Measurements from ENCODE around the gene KREMEN1. TPM values are rescaled to one million over a fixed set of nuclear protein-coding genes. Genes with fewer than 3 reads are reported as not detected.

KREMEN1 gene
- total and polyA plus RNA-seq, 2 of the 4 experiments (the other 2 are of a cell fraction), result 2.9 to 4.6 TPM

GRCh38 chr22:29212743-29213142, 139.9 kb downstream of the KREMEN1 start:
- TF ChIP-seq USF2 (IDR thresholded peaks at IDR 0.05; ENCODE audit: low read depth, low read length), result no peak
- no peak for TF ChIP-seq POLR2A (IDR thresholded peaks at IDR 0.05; ENCODE audit: low read depth, low read length)
- no peak for TF ChIP-seq RCOR1 (IDR thresholded peaks at IDR 0.05; ENCODE audit: insufficient replicate concordance, low read length)
- TF ChIP-seq MXI1 (IDR thresholded peaks at IDR 0.05; ENCODE audit: borderline replicate concordance, low read depth, low read length), result no peak
- TF ChIP-seq, protein P1, sequence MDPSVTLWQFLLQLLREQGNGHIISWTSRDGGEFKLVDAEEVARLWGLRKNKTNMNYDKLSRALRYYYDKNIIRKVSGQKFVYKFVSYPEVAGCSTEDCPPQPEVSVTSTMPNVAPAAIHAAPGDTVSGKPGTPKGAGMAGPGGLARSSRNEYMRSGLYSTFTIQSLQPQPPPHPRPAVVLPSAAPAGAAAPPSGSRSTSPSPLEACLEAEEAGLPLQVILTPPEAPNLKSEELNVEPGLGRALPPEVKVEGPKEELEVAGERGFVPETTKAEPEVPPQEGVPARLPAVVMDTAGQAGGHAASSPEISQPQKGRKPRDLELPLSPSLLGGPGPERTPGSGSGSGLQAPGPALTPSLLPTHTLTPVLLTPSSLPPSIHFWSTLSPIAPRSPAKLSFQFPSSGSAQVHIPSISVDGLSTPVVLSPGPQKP (IDR thresholded peaks at IDR 0.05; ENCODE audit: borderline replicate concordance, low read depth, low read length), result no peak
- no peak for TF ChIP-seq RFX5 (IDR thresholded peaks at IDR 0.05; ENCODE audit: low read depth, low read length)
- no peak for TF ChIP-seq RAD21 (IDR thresholded peaks at IDR 0.05; ENCODE audit: low read length)
- TF ChIP-seq MAFK (IDR thresholded peaks at IDR 0.05; ENCODE audit: low read depth, low read length), result no peak
- TF ChIP-seq MAZ (IDR thresholded peaks at IDR 0.05; ENCODE audit: borderline replicate concordance, low read depth, low read length), result no peak
- BruUV-seq (replicated peaks), result no TSS peak
- peaks cover 11% of the 10 kb centered on the region for H3K27me3 ChIP-seq (ENCODE audit: control insufficient read depth, insufficient read depth, low read length)
- CTCF ChIA-PET, result interaction anchor here (0.6 kb wide), 1 partner anchor 383 kb away, joined by 3 read pairs; no protein-coding TSS in a partner anchor
- no peak overlapping the region for H4K91ac ChIP-seq (ENCODE audit: insufficient read depth, low read depth, low read length)
- ATAC-seq (ENCODE audit: low read depth) (no peak), DNase-seq (no peak)
- no peak overlapping the region for H2BK5ac ChIP-seq (ENCODE audit: low read depth, low read length, poor library complexity, severe bottlenecking)
- no peak overlapping the region for H3K56ac ChIP-seq (ENCODE audit: extremely low read depth, insufficient read depth, low read length)
- no peaks in the 10 kb centered on the region for H3K79me1 ChIP-seq (ENCODE audit: low read depth in 1 of 2, low read length in 2 of 2)
- H3K4ac ChIP-seq (ENCODE audit: low read depth, low read length), result no peak overlapping the region
- H3K4me2 ChIP-seq (ENCODE audit: low read depth, low read length), result no peak overlapping the region
- no peak overlapping the region for H4K8ac ChIP-seq (ENCODE audit: low read depth in 2 of 2, low read length in 2 of 2)
- no peak overlapping the region for H3K14ac ChIP-seq (replicated peaks; ENCODE audit: low read depth, low read length)
- POLR2A ChIA-PET (ENCODE audit: unreplicated experiment), result no interaction called here
- H3K9ac ChIP-seq (ENCODE audit: low read depth, low read length), result no peak overlapping the region
- no peak overlapping the region for H2BK120ac ChIP-seq (ENCODE audit: low read depth, low read length)
- no peak overlapping the region for H3K23ac ChIP-seq (ENCODE audit: low read depth, low read length)
- intact Hi-C loops (cut with micrococcal nuclease) (no loop called here), in situ Hi-C loops (cut with MboI; ENCODE audit: low sequenced_read_pairs) (no loop called here), dilution Hi-C loops (cut with HindIII; ENCODE audit: low sequenced_read_pairs, unreplicated experiment) (no loop called here)
- no CpG with 5 or more reads among the region's 11 CpGs for WGBS, 2 experiments (ENCODE audit: extremely low coverage in 2 of 2, insufficient read length in 1 of 2)
- no peak overlapping the region for H2AK9ac ChIP-seq (replicated peaks; ENCODE audit: low read depth, low read length, poor library complexity)
- no peaks in the 10 kb centered on the region for H3K9me1 ChIP-seq (ENCODE audit: insufficient read depth, low read length)
- H2AFZ ChIP-seq (replicated peaks; ENCODE audit: low read length, poor library complexity), result no peak overlapping the region
- H2AK5ac ChIP-seq (ENCODE audit: low read depth, low read length), result no peak overlapping the region
- H3K4me1 ChIP-seq (ENCODE audit: control insufficient read depth, insufficient read depth, low read length), result peaks cover 4% of the 10 kb centered on the region
- H3K27ac ChIP-seq (ENCODE audit: insufficient read depth, low read length), result no peak overlapping the region
- H3K9me3 ChIP-seq (ENCODE audit: control insufficient read depth, insufficient read depth, low read length), result no peaks in the 10 kb centered on the region
- no peaks in the 10 kb centered on the region; the same call in 1 of the 2 replicates for H4K20me1 ChIP-seq (ENCODE audit: insufficient read depth, low read length)
- no peak overlapping the region for H2BK20ac ChIP-seq (ENCODE audit: low read depth, low read length)
- H4K5ac ChIP-seq (ENCODE audit: low read depth, low read length), result no peak overlapping the region
- H3K4me3 ChIP-seq (ENCODE audit: insufficient read depth, low read depth, low read length), result no peak overlapping the region
- no peak overlapping the region for H2BK15ac ChIP-seq (ENCODE audit: low read depth, low read length)
- H3K36me3 ChIP-seq (ENCODE audit: control insufficient read depth, insufficient read depth, low read length), result no peaks in the 10 kb centered on the region
- no peak overlapping the region for H3K18ac ChIP-seq (ENCODE audit: low read depth, low read length)
